Lower lobe of right lung (tissue), 2 donors: Measurements from ENCODE around the gene GPAT3. TPM values are rescaled to one million over a fixed set of nuclear protein-coding genes. Genes with fewer than 3 reads are reported as not detected.

ENCODE experiments used
- ATAC-seq, 2 donors: fragments of 200-7000 bp; cut with Tn5 transposase; one replicate each; pipeline ENCODE4 v1.9.1; 2020 to 2022; ENCODE audit warnings: mild to moderate bottlenecking in 2 of 2, moderate library complexity in 2 of 2
- DNase-seq: peaks from one replicate; pipeline ENCODE4 v3.0.0-alpha.2; 2020
- H3K27ac ChIP-seq: fragments of 200-600 bp; one replicate; pipeline ENCODE4 v1.8.0; 2022
- H3K27me3 ChIP-seq: fragments of 200-600 bp; one replicate; pipeline ENCODE4 v1.8.0; 2022; ENCODE audit warnings: low read depth
- H3K36me3 ChIP-seq: fragments of 200-600 bp; one replicate; pipeline ENCODE4 v1.8.0; 2022; ENCODE audit warnings: mild to moderate bottlenecking
- H3K4me1 ChIP-seq: fragments of 200-600 bp; one replicate; pipeline ENCODE4 v1.8.0; 2022
- H3K4me3 ChIP-seq: fragments of 200-600 bp; one replicate; pipeline ENCODE4 v1.8.0; 2022; ENCODE audit warnings: mild to moderate bottlenecking
- H3K9me3 ChIP-seq: fragments of 200-600 bp; one replicate; pipeline ENCODE4 v1.8.0; 2022
- intact Hi-C: fragments of 100-400 bp; cut with DNase I; formaldehyde crosslinking; loops from one replicate; pipeline ENCODE4 v1.11.0; 2022
- total RNA-seq: library from RNA; stranded (reverse); fragmentation: NEBNext Ultra II Directional; extraction: Animal tissue kit (Norgen Biotek cat#: 25700); gene quantifications from one replicate; pipeline ENCODE4 v1.2.1, GENCODE V29; 2021
- TF ChIP-seq, protein P1 (sequence below): fragments of 200-600 bp; IDR thresholded peaks from one replicate; pipeline ENCODE4 v1.8.0; 2022; ENCODE audit warnings: antibody characterized with exemption, mild to moderate bottlenecking
- donor health status: DM: no; HTN: yes; CAD: no; lungs with severe emphysema.

The GPAT3 gene
- total RNA-seq, 1 donor from 2014 or later: 5.9 TPM

- H3K9me3 ChIP-seq: no peaks in the 10 kb centered on the region
- DNase-seq: no peak
- no peak for ATAC-seq
- H3K4me1 ChIP-seq: no peaks in the 10 kb centered on the region
- H3K36me3 ChIP-seq: no peaks in the 10 kb centered on the region
- intact Hi-C loops: no loop called here
- TF ChIP-seq, protein P1, sequence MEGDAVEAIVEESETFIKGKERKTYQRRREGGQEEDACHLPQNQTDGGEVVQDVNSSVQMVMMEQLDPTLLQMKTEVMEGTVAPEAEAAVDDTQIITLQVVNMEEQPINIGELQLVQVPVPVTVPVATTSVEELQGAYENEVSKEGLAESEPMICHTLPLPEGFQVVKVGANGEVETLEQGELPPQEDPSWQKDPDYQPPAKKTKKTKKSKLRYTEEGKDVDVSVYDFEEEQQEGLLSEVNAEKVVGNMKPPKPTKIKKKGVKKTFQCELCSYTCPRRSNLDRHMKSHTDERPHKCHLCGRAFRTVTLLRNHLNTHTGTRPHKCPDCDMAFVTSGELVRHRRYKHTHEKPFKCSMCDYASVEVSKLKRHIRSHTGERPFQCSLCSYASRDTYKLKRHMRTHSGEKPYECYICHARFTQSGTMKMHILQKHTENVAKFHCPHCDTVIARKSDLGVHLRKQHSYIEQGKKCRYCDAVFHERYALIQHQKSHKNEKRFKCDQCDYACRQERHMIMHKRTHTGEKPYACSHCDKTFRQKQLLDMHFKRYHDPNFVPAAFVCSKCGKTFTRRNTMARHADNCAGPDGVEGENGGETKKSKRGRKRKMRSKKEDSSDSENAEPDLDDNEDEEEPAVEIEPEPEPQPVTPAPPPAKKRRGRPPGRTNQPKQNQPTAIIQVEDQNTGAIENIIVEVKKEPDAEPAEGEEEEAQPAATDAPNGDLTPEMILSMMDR: no peak
- H3K4me3 ChIP-seq: no peak overlapping the region
- no peaks in the 10 kb centered on the region for H3K27me3 ChIP-seq
- no peak overlapping the region for H3K27ac ChIP-seq
Observed at GRCh38 chr4:83646538-83647239, 110.8 kb downstream of the GPAT3 start.

DNA sequence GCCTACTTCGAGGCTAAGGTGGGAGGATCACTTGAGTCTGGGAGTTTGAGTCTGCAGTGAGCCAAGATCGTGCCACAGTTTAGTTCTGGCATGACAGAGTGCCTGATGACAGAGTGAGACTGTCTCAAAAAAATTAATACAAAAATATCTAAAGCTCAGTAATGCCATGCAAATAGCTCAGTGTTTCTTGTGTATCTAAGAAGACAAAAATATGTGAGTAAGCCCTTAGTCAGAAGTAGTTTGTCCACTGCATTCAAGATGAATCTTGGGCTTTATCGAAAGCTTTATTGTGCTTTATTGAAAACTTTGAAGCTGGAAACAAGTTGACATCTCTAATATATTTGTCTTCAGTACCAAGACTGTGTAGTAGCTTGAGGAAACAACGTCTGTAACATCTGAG lies 115.9 kb downstream of the GPAT3 start:
- TF ChIP-seq, protein P1: no peak
- H3K4me3 ChIP-seq: no peak overlapping the region
- DNase-seq: no peak
- no peaks in the 10 kb centered on the region for H3K27me3 ChIP-seq
- no peaks in the 10 kb centered on the region for H3K4me1 ChIP-seq
- H3K27ac ChIP-seq: no peak overlapping the region
- ATAC-seq: no peak
- H3K9me3 ChIP-seq: no peaks in the 10 kb centered on the region
- intact Hi-C loops: no loop called here
- no peaks in the 10 kb centered on the region for H3K36me3 ChIP-seq

Other genes starting within 250 kb of the GPAT3 start
- gene HPSE, start 201.3 kb upstream of the GPAT3 start, total RNA-seq: 5.5 TPM
- gene HELQ, start 80.3 kb upstream of the GPAT3 start, total RNA-seq: 18.8 TPM
- 40.8 TPM for gene MRPS18C, start 80.0 kb upstream of the GPAT3 start, total RNA-seq
- gene ABRAXAS1, start 51.0 kb upstream of the GPAT3 start, total RNA-seq: 14.7 TPM